Cardiac septum (tissue), 1 donor: ENCODE results near the gene VSTM4. TPM values are rescaled to one million over a fixed set of nuclear protein-coding genes. Genes with fewer than 3 reads are reported as not detected.

Experiments
- DNase-seq: peaks from one replicate; pipeline ENCODE4 v3.0.0-alpha.2; 2020; ENCODE audit warnings: low spot score
- intact Hi-C: fragments of 100-400 bp; cut with DNase I; formaldehyde crosslinking; loops from one replicate; pipeline ENCODE4 v1.14.0; 2022
- total RNA-seq: library from RNA; stranded (reverse); fragmentation: NEBNext Ultra II Directional; extraction: Animal tissue kit (Norgen Biotek cat#: 25700); gene quantifications from one replicate; pipeline ENCODE4 v1.2.1, GENCODE V29; 2021
- donor health status: DM: no; HTN: no; CAD: no.

The VSTM4 gene
- total RNA-seq, 1 donor from 2014 or later: 24.4 TPM

DNA sequence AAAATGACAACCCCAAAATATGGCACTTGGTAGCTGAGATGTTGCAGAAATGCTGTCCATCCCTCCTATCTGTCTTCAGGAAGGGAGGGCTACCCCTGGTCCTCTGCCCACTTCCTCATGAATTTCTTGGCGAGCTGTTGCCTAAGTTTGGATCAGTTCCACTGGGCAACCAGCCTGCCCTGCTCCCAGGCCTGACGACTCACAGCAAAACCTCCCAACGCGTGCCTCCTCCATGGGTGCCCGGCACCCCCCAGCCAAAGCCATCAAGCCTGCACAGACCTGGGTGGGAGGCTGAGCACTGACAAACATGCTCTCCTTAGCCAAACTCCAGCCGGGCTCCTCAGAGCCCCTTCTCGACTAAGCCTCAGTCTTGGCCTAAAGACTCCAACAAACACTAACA lies 8.9 kb downstream of the VSTM4 start:
- no peak for DNase-seq
- intact Hi-C loops: no loop called here

DNA sequence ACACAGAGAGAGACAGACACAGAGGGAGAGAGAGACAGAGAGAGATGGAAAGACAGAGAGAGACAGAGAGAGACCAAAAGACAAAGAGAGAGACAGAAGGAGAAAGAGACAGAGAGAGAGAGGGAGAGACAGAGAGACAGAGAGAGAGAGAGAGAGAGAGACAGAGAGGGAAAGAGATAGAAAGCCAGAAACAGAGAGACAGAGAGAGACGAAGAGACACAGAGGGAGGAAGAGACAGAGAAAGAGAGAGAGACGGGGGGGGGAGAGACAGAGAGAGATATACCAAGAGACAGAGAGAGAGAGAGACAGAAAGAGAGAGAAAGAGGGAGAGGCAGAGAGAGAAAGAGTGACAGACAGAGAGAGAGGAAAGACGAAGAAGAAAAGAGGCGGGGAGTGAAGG lies 10.2 kb downstream of the VSTM4 start:
- DNase-seq: no peak
- intact Hi-C loops: no loop called here

DNA sequence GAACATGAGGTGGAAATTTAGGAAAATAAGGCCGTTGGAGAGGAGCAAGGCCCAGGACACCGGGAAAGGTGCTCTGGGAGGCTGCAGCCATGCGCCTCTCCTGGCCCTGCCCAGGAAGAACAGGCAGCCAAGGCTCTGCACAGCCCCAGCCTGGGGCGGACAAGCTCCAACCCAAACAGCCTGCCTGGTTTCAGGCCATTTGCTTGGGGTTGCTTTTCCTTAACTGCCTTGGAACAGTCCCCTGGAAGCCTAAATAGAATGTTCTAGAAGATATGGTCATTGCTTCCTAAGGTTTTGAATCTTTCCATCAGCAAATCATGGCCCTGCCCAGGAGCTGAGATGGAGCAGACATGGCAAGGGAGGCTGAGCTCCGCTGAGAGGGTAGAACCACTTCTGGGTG lies 11.0 kb downstream of the VSTM4 start:
- no peak for DNase-seq
- intact Hi-C loops: no loop called here

DNA sequence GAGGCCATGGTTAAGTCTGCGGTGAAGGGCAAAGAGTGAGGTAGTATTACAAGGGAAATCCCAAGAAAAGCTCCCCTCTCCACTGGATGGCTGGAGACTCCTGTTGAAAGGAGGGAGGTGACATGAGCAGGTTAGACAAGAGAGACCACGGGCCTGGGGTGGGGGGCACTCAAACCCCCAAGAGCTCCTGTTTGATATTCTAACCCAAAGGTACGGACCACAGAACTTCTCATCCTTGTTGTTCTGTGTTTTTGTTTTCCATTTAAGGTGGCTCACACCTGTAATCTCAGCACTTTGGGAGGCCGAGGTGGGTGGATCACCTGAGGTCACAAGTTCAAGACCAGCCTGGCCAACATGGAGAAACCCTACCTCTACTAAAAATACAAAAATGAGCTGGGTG lies 11.6 kb downstream of the VSTM4 start:
- intact Hi-C loops: no loop called here

DNA sequence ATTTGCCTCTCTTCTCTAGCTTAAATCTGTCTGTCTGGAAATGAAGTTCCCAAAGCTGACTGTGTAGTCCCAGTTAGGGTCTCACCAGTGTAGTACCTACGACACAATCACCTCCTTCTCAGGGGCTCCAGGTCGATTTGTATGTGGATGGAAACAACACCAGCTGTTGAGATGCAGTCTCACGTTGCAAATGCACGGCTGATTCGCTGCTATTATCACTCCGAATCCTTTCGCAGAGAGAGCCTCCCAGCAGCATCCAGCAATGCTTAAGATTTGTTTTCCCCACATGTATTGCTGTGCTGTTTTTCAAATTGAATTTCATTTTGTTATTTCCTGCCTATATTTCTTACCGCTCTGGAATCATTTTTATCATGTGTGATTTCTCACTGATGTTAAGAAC lies 16.3 kb downstream of the VSTM4 start:
- no peak for DNase-seq
- intact Hi-C loops: no loop called here

More for the DNA sequence above, 11.6 kb downstream of the VSTM4 start:
- DNase-seq: no peak

DNA sequence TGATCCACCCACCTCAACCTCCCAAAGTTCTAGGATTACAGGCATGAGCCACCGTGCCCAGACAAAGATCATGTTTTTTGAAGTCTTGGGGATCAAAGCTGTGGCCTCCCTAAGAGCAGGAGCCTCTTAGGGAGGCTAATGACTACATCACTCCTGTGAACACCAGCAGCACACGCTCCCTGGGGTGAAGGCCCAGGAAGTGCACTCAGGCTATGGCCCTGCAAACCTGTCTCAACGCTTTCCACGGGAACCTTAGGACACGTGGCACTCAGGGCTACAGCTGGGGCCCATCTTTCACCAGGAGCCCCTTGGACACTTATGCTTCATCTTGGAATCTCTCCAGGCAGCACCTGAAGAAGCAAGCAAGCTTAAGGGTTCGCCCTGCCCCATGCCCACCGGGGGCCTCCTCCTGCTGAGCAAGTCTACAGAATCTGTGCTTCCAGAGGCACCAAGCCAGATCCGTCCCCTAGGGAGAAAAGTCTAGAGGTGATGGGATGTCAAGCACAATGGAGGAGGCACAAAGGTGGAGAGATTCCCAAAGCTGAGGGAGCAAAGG lies 18.4 kb downstream of the VSTM4 start:
- no peak for DNase-seq
- intact Hi-C loops: no loop called here

DNA sequence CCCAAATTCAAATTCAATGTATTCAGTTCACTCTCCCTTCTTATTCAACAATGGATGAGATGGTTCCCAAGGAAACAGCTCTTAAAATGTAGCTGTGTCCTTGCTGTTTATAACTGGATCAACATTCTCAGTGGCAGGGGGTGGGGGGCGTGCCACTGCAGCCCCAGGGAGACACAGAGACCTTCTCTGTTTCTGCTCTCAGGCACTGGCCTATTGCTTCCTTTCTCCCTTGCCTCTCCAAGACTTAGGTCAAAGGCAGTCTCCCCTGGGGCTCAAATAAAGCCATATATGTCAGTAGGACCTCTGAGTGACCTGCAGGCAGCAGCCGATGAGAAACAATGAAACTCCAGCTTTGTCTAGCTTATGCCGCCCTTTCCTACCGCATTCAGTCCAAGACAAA lies 20.7 kb downstream of the VSTM4 start:
- no peak for DNase-seq
- intact Hi-C loops: no loop called here

DNA sequence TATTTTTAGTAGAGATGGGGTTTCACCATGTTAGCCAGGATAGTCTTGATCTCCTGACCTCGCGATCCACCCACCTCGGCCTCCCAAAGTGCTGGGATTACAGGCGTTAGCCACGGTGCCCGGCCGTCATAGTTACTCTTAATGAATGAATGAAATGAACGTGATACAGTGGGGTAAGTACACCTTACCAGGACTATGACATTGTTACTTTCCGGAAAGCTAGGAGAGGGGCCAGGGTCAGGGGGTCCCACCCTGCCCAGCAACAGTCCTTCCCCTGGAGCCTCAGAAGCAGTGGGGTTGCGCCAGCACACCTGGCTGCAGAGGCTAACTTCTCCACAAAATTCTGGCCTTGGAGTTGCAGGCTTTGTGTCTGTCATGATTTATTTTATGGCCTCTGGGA lies 21.4 kb downstream of the VSTM4 start:
- intact Hi-C loops: no loop called here
- no peak for DNase-seq

DNA sequence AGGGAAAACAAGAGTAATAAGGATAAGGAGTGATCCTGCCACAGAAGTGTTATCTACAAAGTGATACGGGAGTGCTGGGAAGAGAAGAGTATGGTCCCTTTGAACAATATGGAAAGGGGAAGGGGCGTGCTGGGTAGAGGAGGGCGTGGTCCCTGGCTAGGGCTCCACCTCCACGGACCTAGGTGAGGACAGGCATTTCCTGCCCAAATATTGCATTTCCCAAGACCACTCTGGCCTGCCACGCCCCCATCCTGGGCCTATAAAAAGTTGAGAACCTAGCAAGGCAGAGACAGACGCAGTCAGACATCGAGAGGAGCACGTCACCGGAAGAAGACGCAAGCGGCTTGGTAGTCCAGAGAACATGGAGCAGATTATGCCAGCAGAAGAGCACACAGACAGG lies 22.8 kb downstream of the VSTM4 start:
- intact Hi-C loops: no loop called here
- no peak for DNase-seq

DNA sequence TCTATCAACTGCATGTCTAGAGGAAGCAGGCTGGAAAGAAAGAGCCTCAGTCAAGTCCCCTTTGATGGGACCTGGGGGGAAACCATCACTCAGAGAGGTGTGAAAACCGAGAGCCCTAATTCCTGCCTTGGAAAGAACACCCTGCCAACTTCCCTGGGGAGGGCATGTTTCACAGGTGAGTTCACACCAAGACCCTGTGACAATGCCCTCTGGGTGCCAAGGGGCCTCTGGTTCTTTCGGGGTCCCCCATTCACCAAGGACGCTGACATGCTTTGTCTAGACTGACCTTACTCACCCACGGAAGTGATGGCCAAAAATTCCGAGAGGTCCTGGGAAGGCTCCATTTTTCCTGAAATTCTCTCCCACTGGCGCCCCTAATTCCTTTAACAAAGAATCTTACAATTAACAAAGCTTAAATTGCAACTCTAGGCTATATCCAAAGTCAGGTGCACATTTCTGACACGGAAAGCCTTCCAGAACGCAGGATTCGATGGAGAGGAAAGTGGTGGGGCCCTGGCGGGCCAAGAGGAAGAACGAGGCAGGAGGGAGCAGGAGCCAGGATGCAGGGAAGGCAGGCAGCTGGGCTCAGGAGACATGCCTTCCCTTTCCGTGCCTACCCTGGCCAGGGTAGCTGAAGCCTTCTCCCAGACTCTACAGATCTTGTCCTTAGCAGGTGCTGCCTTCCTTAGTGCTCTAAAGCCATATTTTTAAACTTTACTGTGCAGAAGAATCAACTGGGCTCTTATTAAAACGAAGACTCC lies 23.7 kb downstream of the VSTM4 start:
- no peak for DNase-seq
- intact Hi-C loops: no loop called here

DNA sequence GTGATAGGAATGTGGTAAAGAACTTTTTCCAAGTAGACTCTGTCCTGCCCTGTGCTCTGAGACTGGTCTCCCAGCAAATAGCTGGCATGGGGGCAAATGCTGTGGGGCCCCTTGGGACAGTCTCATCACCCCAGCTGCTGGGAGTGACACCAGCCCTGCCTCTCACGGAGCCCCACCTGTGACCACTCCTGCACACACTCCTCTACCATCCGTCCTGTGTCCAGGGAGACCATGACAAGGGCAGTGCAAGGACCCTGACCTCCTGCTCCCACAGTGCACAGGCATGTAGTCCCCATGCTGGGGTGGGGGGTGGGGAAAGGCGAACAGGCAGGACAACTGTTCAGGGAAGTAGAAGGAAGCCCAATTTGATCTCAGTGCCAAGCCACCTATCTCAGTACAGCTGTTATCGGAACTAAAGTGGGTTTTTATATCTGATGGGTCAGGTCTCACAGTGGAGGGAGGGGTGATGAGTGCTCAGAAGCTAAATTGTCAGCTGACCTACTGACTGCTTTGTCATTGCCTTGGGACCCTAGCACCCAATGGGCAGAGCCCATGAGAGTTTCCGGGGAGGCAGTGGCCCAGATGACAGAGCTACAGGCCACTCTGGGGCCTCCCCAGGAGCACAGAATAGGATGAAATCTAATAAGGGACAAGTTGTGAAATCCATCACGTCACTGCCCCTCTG lies 24.5 kb downstream of the VSTM4 start:
- intact Hi-C loops: no loop called here
- no peak for DNase-seq

DNA sequence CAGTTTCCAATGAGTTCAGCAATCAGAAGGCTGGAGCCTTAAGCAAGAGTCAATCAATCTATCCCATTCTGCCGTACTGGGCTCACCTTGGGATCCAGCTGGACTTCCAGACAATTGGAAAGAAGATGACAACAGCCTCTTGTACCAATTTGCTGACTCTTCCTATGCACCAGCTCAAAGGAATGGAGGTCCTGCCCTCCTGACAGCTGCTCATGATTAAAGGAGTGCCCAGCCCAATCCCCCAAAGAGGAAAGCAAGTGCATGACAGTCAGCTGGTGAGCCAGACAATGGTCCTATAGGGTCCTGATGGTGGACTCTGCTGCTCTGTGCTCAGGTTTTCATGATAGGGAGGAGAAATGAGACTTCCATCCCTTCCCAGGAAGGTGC lies 25.1 kb downstream of the VSTM4 start:
- no peak for DNase-seq
- intact Hi-C loops: no loop called here

DNA sequence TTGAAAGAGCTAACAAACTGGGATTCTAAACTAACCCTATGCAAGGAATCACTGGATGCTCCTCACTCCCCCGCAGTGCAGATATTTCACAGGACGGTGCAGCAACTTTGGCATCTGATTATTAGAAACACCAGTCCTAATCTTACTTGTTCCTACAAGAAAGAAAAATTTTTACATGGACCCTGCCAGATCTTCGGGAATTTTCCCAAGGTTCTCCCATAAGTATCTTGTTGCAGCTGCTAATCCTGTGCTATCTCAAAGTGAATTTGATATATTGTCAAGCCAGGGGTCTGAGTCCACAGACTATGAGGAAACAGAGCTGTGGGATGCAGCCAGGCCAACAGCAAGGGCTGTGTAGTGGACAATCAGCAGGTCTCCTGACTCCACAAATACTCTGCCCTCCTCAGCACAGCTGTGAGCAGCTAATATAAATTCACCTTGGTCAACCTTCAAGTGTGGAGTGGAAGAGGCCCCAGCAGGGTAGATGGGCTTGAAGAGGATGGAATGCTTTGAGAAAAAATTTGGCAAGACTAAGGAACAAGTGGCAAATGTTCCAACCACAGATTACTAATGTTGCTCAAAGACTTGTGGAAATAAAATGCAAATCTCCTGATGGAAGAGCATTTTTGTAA lies 25.6 kb downstream of the VSTM4 start:
- intact Hi-C loops: no loop called here
- DNase-seq: no peak

DNA sequence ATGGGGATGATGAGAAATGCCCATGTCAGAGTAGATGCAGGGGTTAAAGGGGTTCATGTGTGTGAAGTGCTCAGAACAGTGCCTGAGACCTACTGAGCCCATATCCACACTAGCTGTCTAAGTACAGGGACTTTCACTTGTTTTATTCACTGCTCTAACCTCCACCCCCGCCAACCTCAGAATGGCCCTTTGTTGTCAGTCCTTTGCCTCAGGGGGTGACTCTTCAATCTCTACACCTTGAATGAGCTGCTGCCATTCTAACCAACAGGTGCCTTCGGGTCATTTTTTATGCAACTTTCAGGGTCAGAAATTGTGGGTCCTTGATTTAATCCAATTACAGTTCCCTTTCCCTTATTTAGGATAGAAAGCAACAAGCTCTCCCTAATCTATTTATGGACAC lies 26.2 kb downstream of the VSTM4 start:
- DNase-seq: no peak
- intact Hi-C loops: no loop called here

DNA sequence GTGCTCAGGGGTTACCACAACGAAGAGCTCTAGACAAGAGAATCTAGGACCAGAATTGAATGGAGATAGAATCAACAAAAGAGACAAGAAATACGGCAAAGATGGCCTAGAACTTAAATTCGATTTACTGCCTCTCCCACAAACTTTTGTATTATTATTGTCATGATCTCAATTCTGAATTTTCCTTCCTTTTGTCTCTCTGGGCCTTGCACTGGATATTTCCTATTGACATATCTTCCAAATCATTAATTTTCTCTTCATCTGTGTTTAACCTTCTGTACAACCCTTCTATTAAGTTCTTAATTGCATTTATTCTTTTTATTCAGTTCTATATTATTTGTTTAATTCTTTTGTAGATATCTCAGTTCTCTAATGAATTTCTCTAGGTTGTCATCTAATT lies 28.4 kb downstream of the VSTM4 start:
- intact Hi-C loops: no loop called here

DNA sequence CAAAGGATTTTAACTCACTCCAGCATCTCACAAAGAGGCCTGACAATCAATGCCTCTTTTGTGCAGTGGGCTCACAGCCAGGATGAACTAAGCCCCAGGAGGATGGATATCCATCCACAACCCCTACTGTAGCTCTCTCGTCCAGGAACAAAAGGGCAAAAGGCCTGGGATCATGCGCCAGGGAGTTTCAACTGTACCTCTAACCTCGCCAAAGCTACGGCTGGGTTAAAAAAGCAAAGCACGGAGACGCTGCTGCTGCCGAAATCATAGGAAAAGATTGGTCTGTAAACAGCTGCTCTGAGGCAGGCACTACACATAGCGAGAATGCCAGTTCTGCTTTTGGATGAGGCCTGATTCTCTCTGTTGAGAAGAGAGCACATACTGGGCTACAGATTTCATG lies 32.1 kb downstream of the VSTM4 start:
- intact Hi-C loops: loop anchor here (2.0 kb wide), 1 partner anchor 30 kb away; no protein-coding TSS in a partner anchor
- DNase-seq: no peak

More for the DNA sequence above, 28.4 kb downstream of the VSTM4 start:
- no peak for DNase-seq

DNA sequence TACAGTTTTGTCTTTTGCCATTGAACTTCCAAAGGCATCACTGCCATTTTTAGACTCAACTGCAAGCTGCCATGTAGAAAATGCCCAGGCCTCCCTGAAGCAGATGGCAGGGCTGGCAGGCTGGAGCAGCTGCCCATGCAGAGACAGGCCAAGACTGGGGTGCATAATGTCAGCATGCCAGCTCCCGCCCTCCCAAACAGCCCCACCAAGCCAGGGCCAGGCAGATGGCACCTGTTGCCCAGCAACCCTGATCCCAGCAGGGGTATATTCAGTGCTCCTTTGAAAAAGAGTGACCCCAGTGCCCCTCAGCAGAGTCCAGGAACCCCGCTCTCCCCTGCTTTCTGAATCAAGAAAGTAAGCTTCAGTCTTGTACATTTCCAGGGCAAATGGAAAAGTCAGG lies 32.6 kb downstream of the VSTM4 start:
- peak; percentile 83 for DNase-seq
- intact Hi-C loops: loop anchor here (2.0 kb wide), 1 partner anchor 30 kb away; no protein-coding TSS in a partner anchor

DNA sequence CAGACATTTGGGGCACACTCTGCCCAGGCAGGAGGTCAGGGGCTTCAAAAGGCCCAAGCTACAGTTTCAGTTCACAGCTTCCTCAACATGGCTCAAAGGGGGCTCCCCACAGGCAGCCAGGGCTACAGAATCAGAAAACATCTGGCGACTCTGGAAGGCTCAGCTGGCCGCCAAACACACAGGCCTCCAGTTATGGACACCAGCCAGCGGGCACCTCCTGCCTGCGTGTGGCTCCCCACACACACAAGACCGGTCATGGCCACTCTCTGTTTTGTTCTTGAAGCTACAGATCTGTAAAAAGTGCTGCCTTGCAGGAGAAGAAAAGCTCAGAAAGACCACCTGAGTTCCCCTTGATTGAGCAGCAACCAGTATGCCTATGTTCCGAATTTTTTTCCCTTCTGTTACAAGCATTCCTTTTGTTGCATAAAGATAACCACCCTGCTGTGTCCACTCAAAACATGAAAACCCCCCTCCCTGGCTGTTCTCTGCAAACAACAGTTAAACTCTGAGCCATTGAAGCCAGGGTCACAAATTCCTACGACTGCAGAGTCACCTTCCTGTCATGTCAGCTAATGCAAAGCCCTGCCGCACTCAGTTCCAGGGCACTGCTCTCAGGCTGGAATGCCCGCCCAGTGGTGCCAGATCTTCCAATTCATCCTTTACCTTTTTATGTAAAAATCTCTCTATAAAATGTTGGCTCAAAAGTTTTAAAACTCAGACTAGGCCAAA lies 33.6 kb downstream of the VSTM4 start:
- intact Hi-C loops: loop anchor here (2.0 kb wide), 1 partner anchor 31 kb away; no protein-coding TSS in a partner anchor
- no peak for DNase-seq

DNA sequence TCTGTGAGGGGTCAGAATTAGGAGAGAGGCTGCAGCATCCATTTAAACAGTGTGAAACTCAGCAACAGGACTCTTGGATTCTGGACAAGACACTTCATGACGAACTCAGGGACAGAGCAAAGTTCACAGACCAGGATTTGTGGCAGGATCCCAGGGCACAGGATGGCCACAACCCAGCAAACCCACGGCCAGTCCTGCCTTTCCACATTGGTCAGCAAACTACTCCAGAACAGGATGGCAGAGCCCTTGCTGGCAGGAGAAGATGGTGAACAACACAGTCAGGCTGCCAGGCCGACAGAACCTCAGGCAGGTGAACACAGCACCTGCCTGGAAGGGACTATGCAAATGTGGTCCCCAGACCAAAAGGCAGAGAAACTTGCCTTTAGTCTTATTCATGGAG lies 34.4 kb downstream of the VSTM4 start:
- no peak for DNase-seq
- intact Hi-C loops: no loop called here

DNA sequence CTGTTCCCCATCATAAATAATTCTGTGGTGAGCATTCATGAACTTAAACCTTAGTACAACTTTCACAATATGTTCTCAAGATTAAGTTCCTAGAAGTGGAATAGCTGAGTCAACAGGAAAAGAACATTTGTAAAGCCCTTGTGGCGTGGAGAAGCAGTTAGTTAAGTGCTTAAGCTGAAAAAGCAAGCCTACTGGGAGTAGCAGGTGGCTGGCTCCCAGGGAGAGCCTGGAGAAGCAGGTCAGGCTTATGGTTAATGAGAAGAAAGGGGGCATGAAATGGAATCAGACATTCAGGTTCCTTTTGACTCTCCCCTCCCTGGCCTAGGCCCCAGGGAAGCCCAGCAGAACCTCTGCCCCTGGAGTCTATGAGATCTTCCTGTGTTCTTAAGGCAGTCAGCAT lies 35.3 kb downstream of the VSTM4 start:
- no peak for DNase-seq
- intact Hi-C loops: no loop called here
